ENCODE measurements around the gene ASB12.

- TF ChIP-seq CTCF (IDR thresholded peaks at IDR 0.05) (no peak), EZH2 (IDR thresholded peaks at IDR 0.05) (no peak)
Measured at GRCh38 chrX:64176876-64177275, 53.5 kb downstream of the ASB12 start.

Data from neural progenitor cell (in vitro differentiated cells).